B cell (primary cell): ENCODE results near the gene TMEM132D. TPM values are rescaled to one million over a fixed set of nuclear protein-coding genes. Genes with fewer than 3 reads are reported as not detected.

Experiments
- ATAC-seq: fragments of 200-7000 bp; cut with Tn5 transposase; one replicate; pipeline ENCODE4 v1.10.0; 2021; ENCODE audit warnings: low read depth, mild to moderate bottlenecking, moderate number of reproducible peaks, moderate library complexity
- CTCF ChIA-PET: fragments of 350-600 bp; sonication (Branson Sonifier 250); formaldehyde crosslinking; loops from one replicate; lab custom pipeline; 2021; ENCODE audit warnings: antibody characterized with exemption, inconsistent platforms; lab: Charles Lee
- POLR2A ChIA-PET: fragments of 350-600 bp; sonication (Branson Sonifier 250); formaldehyde crosslinking; loops from one replicate; lab custom pipeline; 2021; ENCODE audit warnings: antibody characterized with exemption; lab: Charles Lee
- DNase-seq: peaks from one replicate; pipeline ENCODE4 v3.0.0; 2013
- H2AFZ ChIP-seq: 2 replicates; pipeline ENCODE4 v1.6.1; 2012; ENCODE audit warnings: mild to moderate bottlenecking, low read depth, low read length; ENCODE audit not compliant: insufficient read depth, poor library complexity, severe bottlenecking
- H3K27ac ChIP-seq, 2 donors: 1 replicate in 1 of 2; 2 replicates in 1 of 2; pipeline ENCODE4 v1.5.1; 2012 to 2013; ENCODE audit warnings: low read length in 2 of 2, mild to moderate bottlenecking in 2 of 2, moderate library complexity in 1 of 2
- H3K27me3 ChIP-seq, 4 experiments: fragments of 200-600 bp in 1 of 4; sonication (generic) in 1 of 4; replicated peaks in 1 of 4; 1 replicate in 2 of 4; 2 replicates in 2 of 4; pipeline versions ENCODE4 v1.6.1 to v1.7.0; 2013 to 2016; ENCODE audit warnings: low read length in 3 of 4, mild to moderate bottlenecking in 2 of 4, mixed read lengths in 1 of 4, moderate library complexity in 1 of 4; ENCODE audit not compliant: insufficient read depth in 4 of 4, control insufficient read depth in 3 of 4; ENCODE audit errors: control extremely low read depth in 1 of 4
- H3K36me3 ChIP-seq, 2 experiments: replicated peaks in 1 of 2; 1 replicate in 1 of 2; 2 replicates in 1 of 2; pipeline versions ENCODE4 v1.6.1 to v1.7.1; 2013; ENCODE audit warnings: low read length in 1 of 2; ENCODE audit not compliant: insufficient read depth in 2 of 2, control insufficient read depth in 1 of 2; ENCODE audit errors: control extremely low read depth in 1 of 2, extremely low read depth in 1 of 2
- H3K4me1 ChIP-seq, 2 donors: fragments of 200-600 bp in 1 of 2; sonication (generic) in 1 of 2; 1 replicate in 1 of 2; 2 replicates in 1 of 2; pipeline versions ENCODE4 v1.5.1 to v1.6.1; 2013 to 2017; ENCODE audit warnings: low read length in 2 of 2; ENCODE audit not compliant: control insufficient read depth in 2 of 2, insufficient read depth in 2 of 2
- H3K4me2 ChIP-seq: replicated peaks from 2 replicates; pipeline ENCODE3; 2012; ENCODE audit warnings: mild to moderate bottlenecking, low read depth, low read length; ENCODE audit not compliant: poor library complexity, severe bottlenecking
- H3K4me3 ChIP-seq, 5 experiments: fragments of 200-600 bp in 1 of 5; sonication (generic) in 1 of 5; 1 replicate in 3 of 5; 2 replicates in 2 of 5; pipeline versions ENCODE4 v1.5.1 to v1.7.0; 2011 to 2016; ENCODE audit warnings: low read length in 4 of 5, mild to moderate bottlenecking in 4 of 5, low read depth in 2 of 5, control low read depth in 1 of 5, moderate library complexity in 1 of 5; ENCODE audit not compliant: insufficient read depth in 1 of 5; ENCODE audit errors: control extremely low read depth in 1 of 5, extremely low read depth in 1 of 5
- H3K79me2 ChIP-seq: fragments of 200-600 bp; sonication (generic); one replicate; pipeline ENCODE4 v1.6.0; 2016; ENCODE audit warnings: low read length; ENCODE audit not compliant: control insufficient read depth, insufficient read depth
- H3K9ac ChIP-seq: fragments of 200-600 bp; sonication (generic); 2 replicates; pipeline ENCODE4 v1.6.1; 2017; ENCODE audit warnings: mild to moderate bottlenecking, low read length, moderate library complexity
- H3K9me3 ChIP-seq, 3 donors: one replicate each; pipeline versions ENCODE4 v1.6.1 to v1.7.1; 2013; ENCODE audit warnings: low read length in 2 of 3; ENCODE audit not compliant: control insufficient read depth in 2 of 3, insufficient read depth in 1 of 3; ENCODE audit errors: control extremely low read depth in 1 of 3
- H4K20me1 ChIP-seq: 2 replicates; pipeline ENCODE4 v1.6.0; 2012; ENCODE audit warnings: mild to moderate bottlenecking, low read length; ENCODE audit not compliant: insufficient read depth, control insufficient read depth, poor library complexity, severe bottlenecking
- H3K27ac Mint-ChIP-seq: one replicate; pipeline ENCODE4 v1.8.0; 2021; ENCODE audit warnings: mixed read lengths
- H3K27me3 Mint-ChIP-seq: one replicate; pipeline ENCODE4 v1.8.0; 2021; ENCODE audit warnings: mixed read lengths
- H3K4me1 Mint-ChIP-seq: one replicate; pipeline ENCODE4 v1.8.0; 2021; ENCODE audit warnings: mixed read lengths
- H3K4me3 Mint-ChIP-seq: one replicate; pipeline ENCODE4 v1.8.0; 2021; ENCODE audit warnings: mixed read lengths
- H3K9me3 Mint-ChIP-seq: one replicate; pipeline ENCODE4 v1.8.0; 2022; ENCODE audit warnings: mixed read lengths; ENCODE audit not compliant: insufficient read depth
- CTCF ChIP-seq: fragments of 200-600 bp; IDR thresholded peaks from one replicate; pipeline ENCODE4 v1.8.0; 2022; ENCODE audit warnings: antibody characterized with exemption, mild to moderate bottlenecking
- EZH2 ChIP-seq: IDR thresholded peaks from 2 replicates; pipeline ENCODE4 v1.6.1; 2012; ENCODE audit warnings: borderline replicate concordance, low read depth, mild to moderate bottlenecking, moderate library complexity, low read length; ENCODE audit not compliant: insufficient read depth, poor library complexity, severe bottlenecking
- WGBS: methylation state at CpG from one replicate; pipeline ENCODE4 v1.1.5; 2013; ENCODE audit warnings: missing lambda C conversion rate; ENCODE audit not compliant: insufficient coverage; 5-methylcytosine and 5-hydroxymethylcytosine counted together
- intact Hi-C: fragments of 100-400 bp; cut with micrococcal nuclease; formaldehyde crosslinking; loops from one replicate; pipeline ENCODE4 v1.10.0; 2022
- polyA plus RNA-seq: library from polyadenylated mRNA; depleted of rRNA; stranded (reverse); fragments of >200 nt; gene quantifications from 2 replicates; pipeline ENCODE4 v1.2.3, GENCODE V29; 2012
- total RNA-seq, 2 donors: library from RNA; stranded (reverse); fragments of 120-200 nt in 1 of 2; gene quantifications; 1 replicate in 1 of 2; 2 replicates in 1 of 2; pipeline versions ENCODE4 v1.2.3 to v1.2.4, GENCODE V29; 2013 to 2022

The TMEM132D gene
- total and polyA plus RNA-seq, 2 donors (not counting 1 experiment from before 2014, with no cell fraction given), result not detected

- 91% methylated on average over 7 of the region's 9 CpGs for WGBS
- CTCF ChIA-PET, result no interaction called here
- Histone ChIP-seq H3K27me3 (no peaks in the 10 kb centered on the region), H3K36me3 (no peaks in the 10 kb centered on the region), H3K9me3 (no peaks in the 10 kb centered on the region), H3K4me1 (no peaks in the 10 kb centered on the region), H4K20me1 (no peaks in the 10 kb centered on the region), H3K4me3 (no peak overlapping the region), H3K27ac (no peak overlapping the region), H2AFZ (no peak overlapping the region), H3K4me2 (no peak overlapping the region), H3K9ac (no peak overlapping the region), H3K79me2 (no peaks in the 10 kb centered on the region)
- POLR2A ChIA-PET, result no interaction called here
- intact Hi-C loops, result no loop called here
- Mint-ChIP-seq H3K27me3 (no peaks in the 10 kb centered on the region), H3K4me3 (no peak overlapping the region), H3K9me3 (no peaks in the 10 kb centered on the region), H3K27ac (no peak overlapping the region), H3K4me1 (no peaks in the 10 kb centered on the region)
- no peak for TF ChIP-seq EZH2
- TF ChIP-seq CTCF, result no peak
- no peak for DNase-seq
- no peak for ATAC-seq
Observed at GRCh38 chr12:129383956-129384355, 519.9 kb downstream of the TMEM132D start.

- intact Hi-C loops, result no loop called here
- no peaks in the 10 kb centered on the region for H3K4me1 ChIP-seq
Observed at GRCh38 chr12:129381715-129382114, 522.1 kb downstream of the TMEM132D start.

More at GRCh38 chr12:129381715-129382114, 522.1 kb downstream of the TMEM132D start:
- 80% methylated on average over 1 of the region's 3 CpGs for WGBS
- no peak for ATAC-seq
- no peaks in the 10 kb centered on the region for H3K27me3 Mint-ChIP-seq
- H3K27ac Mint-ChIP-seq, result no peak overlapping the region
- CTCF ChIA-PET, result no interaction called here
- H3K9me3 ChIP-seq, result no peaks in the 10 kb centered on the region
- H3K4me3 Mint-ChIP-seq, result no peak overlapping the region
- H4K20me1 ChIP-seq, result no peaks in the 10 kb centered on the region
- no peaks in the 10 kb centered on the region for H3K79me2 ChIP-seq
- no peak overlapping the region for H3K4me2 ChIP-seq
- peaks cover 3% of the 10 kb centered on the region for H3K9me3 Mint-ChIP-seq
- no peak overlapping the region for H3K27ac ChIP-seq
- H3K4me1 Mint-ChIP-seq, result no peaks in the 10 kb centered on the region
- H2AFZ ChIP-seq, result no peak overlapping the region
- no peak for DNase-seq
- H3K9ac ChIP-seq, result no peak overlapping the region
- POLR2A ChIA-PET, result no interaction called here
- H3K27me3 ChIP-seq, result no peaks in the 10 kb centered on the region
- H3K4me3 ChIP-seq, result no peak overlapping the region
- H3K36me3 ChIP-seq, result no peaks in the 10 kb centered on the region
- TF ChIP-seq EZH2 (no peak), CTCF (no peak)
